ENCODE data around the gene KRTAP4-5.

- TF ChIP-seq TAF1 (IDR thresholded peaks at IDR 0.05; ENCODE audit: borderline replicate concordance, insufficient read depth, low read length) (no peak), REST (IDR thresholded peaks at IDR 0.05; ENCODE audit: insufficient read depth in 1 of 2, low read depth in 2 of 2, low read length in 2 of 2) (no peak), POLR2AphosphoS5 (IDR thresholded peaks at IDR 0.05; ENCODE audit: low read depth, low read length) (no peak), SIN3A (IDR thresholded peaks at IDR 0.05; ENCODE audit: borderline replicate concordance, insufficient read depth, low read length) (no peak), FOXP2 (optimal IDR thresholded peaks at IDR 0.05; ENCODE audit: borderline replicate concordance, extremely low read depth, extremely low read length, insufficient read depth) (no peak)
Observed at GRCh38 chr17:41126412-41126811, 23.2 kb downstream of the KRTAP4-5 start.

Data from PFSK-1 (cell line).